ENCODE measurements around the gene KRT15.

KRT15 gene

DNA sequence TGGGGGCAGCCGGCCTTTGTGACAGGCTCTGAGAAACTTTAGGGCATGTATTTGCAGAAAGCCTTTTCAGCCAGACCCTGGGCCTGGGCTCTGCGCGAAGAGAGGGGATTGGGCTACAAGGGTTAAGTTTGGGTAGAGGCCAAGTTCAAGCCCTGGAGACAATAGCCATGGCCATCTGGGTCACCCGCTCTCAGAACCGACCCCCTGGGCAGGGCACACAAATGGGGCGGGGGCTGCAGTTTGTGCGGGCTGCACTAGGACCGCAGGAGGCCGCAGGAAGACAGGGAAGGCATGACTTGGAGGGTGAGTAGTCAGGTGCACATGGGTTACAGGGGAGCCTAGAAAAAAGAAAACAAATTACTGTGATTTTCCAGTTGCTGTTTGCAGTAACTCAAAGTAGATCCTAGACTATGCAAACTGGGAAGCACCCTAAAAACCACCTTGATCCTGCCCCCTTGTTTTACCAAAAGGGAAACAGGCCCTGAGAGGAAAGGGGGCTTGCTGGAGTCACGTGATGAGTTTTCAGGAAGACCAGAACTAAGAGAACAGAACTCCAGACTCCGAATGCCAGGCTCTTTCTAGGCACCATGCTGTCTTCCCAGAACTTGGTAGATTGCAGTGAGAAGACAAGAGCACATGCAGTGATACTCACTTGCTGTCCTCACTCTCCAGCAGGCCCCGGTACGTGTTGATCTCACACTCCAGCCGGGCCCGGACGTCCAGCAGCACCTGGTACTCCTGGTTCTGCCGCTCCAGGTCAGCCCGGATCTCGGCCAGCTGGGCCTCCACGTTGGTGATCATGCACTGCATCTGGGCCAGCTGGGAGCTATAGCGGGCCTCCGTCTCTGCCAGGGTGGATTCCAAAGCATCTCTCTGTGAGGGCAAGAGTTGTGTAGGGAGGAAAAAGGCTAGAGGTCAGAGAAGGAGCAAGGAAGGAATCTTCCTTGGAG is 41.5 kb downstream of the KRT15 start:
- no peak for DNase-seq

DNA sequence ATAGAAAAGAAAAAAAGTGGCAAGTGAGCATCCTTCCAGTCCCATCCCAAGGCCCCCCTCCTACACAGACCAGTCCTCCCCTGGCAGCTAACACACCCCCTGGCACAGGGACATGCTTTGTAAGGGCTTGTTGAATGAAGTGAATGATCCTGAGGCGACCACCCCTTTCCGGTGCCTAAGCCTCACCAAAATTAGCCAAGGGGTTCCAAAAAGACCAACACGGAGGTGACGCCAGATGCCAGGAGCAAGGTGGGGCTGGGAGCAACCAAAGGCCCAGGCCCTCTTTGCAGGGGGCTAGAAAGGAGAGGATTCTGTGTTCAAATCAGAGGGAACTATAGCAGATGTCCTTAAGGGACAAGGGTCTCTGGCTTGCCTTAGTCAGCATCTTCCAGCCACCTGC is 43.3 kb downstream of the KRT15 start:
- DNase-seq: no peak

GRCh38 chr17:41474863-41475262 is 43.8 kb downstream of the KRT15 start:
- no peak for DNase-seq

- no peak for DNase-seq
Measured at GRCh38 chr17:41468346-41468745, 50.3 kb downstream of the KRT15 start.

DNA sequence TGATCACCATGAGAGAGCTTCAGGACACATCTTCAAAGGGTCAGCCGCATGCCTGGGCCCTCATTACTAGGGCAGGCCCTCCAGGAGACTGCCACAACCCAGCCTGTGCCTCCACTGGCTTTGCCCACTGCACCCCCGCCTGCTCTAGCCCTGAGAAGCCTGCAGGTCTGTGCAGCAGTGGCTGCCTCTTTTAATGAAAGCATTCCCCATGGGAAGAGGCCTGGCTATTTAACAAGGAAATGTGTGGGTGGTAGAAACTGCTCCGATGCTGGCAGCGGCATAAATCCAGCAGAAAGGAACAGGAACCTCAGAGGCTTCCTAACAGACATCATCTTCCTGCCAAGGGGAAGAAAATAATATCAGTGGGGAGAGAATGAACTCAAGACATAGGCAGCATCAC is 51.1 kb downstream of the KRT15 start:
- no peak for DNase-seq

DNA sequence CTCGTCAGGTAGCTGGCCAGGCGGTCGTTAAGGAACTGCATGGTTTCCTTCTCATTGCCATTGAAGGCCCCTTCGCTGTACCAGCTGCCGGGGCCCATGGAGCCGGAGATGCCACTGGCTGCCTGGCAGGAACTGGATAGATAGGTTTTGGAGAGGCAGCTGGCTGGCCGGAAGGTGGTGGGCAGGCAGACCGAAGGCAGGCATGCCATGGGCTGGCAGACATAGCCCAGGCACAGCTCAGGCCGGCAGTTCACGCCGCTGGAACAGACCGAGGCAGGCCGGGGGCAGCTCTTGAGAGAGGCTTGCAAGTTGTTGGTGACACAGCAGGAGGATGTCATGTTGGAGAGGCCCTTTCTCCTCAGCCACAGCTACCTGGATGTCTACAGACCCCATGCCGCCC is 51.7 kb downstream of the KRT15 start, which contains the start of gene KRT32:
Gene KRT32 (minus strand): TSS at position 399 of the 400 bp plus-strand sequence. CDS start 61 bp downstream, at position 338.
- no peak for DNase-seq

GRCh38 chr17:41464682-41465081 is 54.0 kb downstream of the KRT15 start:
- no peak for DNase-seq

DNA sequence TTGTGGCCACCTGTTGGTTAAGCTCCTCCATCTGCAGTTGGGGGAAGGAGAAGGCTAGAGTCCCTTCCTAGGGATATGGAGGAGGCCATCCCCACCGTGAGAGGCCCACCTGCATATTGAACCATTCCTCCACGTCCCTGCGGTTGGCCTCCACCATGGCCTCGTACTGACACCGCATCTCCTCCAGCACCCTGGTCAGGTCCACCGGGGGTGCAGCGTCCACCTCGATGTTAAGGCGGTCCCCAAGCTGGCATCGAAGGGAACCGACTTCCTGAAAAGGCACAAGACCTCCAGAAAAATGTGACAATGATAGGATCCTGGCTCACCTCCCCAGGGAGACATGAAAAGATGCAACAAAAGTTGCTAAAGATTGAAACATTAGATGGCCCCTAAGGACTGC is 54.5 kb downstream of the KRT15 start:
- DNase-seq: no peak

- DNase-seq: no peak
Measured at GRCh38 chr17:41463746-41464145, 54.9 kb downstream of the KRT15 start.

All from activated T-cell treated with anti-CD3 and anti-CD28 coated beads, Interleukin-2, amount 50 U/mL, for 1 hour (primary cell).